NB4 (cell line): Measurements from ENCODE around the gene TMPRSS5.

Experiments used
- CTCF ChIP-seq: IDR thresholded peaks from one replicate; pipeline ENCODE4 v1.5.1; 2012; ENCODE audit warnings: low read depth, low read length
- MAX ChIP-seq: IDR thresholded peaks from 2 replicates; pipeline ENCODE4 v1.6.1; 2011; ENCODE audit warnings: low read depth, low read length
- MYC ChIP-seq: IDR thresholded peaks from 2 replicates; pipeline ENCODE4 v1.6.1; 2011; ENCODE audit warnings: low read depth, low read length
- POLR2A ChIP-seq: IDR thresholded peaks from 2 replicates; pipeline ENCODE4 v1.6.1; 2011; ENCODE audit warnings: mild to moderate bottlenecking; ENCODE audit not compliant: insufficient read length; ENCODE audit errors: extremely low read depth

GRCh38 chr11:113670831-113671215 lies 35.3 kb downstream of the TMPRSS5 start:
- TF ChIP-seq CTCF = no peak
- no peak for TF ChIP-seq POLR2A
- no peak for TF ChIP-seq MYC
- no peak for TF ChIP-seq MAX
